Activated T-helper 2 cell treated with anti-CD3 and anti-CD28 coated beads, Interferon-gamma antibody, Interleukin-2, Interleukin-4, amounts not matched to agents 10 μg/mL and 5 μg/mL and 100 μg/mL, durations not matched to agents 14 hours and 24 hours and 36 hours (primary cell): ENCODE measurements around the gene PPFIA2. TPM values are rescaled to one million over a fixed set of nuclear protein-coding genes. Genes with fewer than 3 reads are reported as not detected.

Experiments used
- DNase-seq: peaks from one replicate; pipeline ENCODE4 v3.0.0; 2021; ENCODE audit warnings: low spot score
- H3K27ac Mint-ChIP-seq: one replicate; pipeline ENCODE4 v1.8.0; 2021; ENCODE audit warnings: mixed read lengths
- H3K27me3 Mint-ChIP-seq: one replicate; pipeline ENCODE4 v1.8.0; 2021; ENCODE audit warnings: low read depth, mixed read lengths
- H3K36me3 Mint-ChIP-seq: one replicate; pipeline ENCODE4 v1.8.0; 2021; ENCODE audit warnings: low read depth, mixed read lengths
- H3K4me1 Mint-ChIP-seq: one replicate; pipeline ENCODE4 v1.8.0; 2021; ENCODE audit warnings: low read depth, mixed read lengths
- H3K4me3 Mint-ChIP-seq: one replicate; pipeline ENCODE4 v1.8.0; 2021; ENCODE audit warnings: low read depth, mild to moderate bottlenecking, moderate library complexity, mixed read lengths
- H3K9me3 Mint-ChIP-seq: one replicate; pipeline ENCODE4 v1.8.0; 2021; ENCODE audit warnings: mixed read lengths
- intact Hi-C: fragments of 100-400 bp; cut with micrococcal nuclease; formaldehyde crosslinking; loops from one replicate; pipeline ENCODE4 v1.15.1; 2023
- total RNA-seq: library from RNA; stranded (reverse); gene quantifications from 2 replicates; pipeline ENCODE4 v1.2.3, GENCODE V29; 2022

Gene PPFIA2
- total RNA-seq, 1 donor from 2014 or later: not detected

DNA sequence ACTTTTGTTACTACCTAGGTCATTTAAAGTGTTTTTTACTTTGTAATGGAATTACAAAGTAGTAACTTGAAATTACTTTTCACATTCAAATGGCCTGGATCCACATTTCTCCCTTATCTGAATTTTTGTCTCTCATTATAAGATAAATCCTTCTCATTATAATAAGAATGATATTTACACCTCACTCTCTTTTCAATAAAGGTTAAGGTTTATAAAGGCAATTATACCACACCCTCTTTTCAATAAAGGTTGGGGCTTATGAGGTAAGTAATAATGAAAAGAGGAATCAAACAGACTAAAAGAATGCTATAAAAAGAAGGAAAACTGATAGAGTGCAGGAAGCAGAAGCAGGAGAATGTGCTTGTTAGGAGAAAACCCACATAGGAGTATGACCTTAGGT, 470.5 kb downstream of the PPFIA2 start:
- no peaks in the 10 kb centered on the region for H3K4me1 Mint-ChIP-seq
- no peaks in the 10 kb centered on the region for H3K27me3 Mint-ChIP-seq
- no peak overlapping the region for H3K4me3 Mint-ChIP-seq
- no peak overlapping the region for H3K27ac Mint-ChIP-seq
- intact Hi-C loops: no loop called here
- H3K36me3 Mint-ChIP-seq: no peaks in the 10 kb centered on the region
- DNase-seq: no peak
- no peaks in the 10 kb centered on the region for H3K9me3 Mint-ChIP-seq

DNA sequence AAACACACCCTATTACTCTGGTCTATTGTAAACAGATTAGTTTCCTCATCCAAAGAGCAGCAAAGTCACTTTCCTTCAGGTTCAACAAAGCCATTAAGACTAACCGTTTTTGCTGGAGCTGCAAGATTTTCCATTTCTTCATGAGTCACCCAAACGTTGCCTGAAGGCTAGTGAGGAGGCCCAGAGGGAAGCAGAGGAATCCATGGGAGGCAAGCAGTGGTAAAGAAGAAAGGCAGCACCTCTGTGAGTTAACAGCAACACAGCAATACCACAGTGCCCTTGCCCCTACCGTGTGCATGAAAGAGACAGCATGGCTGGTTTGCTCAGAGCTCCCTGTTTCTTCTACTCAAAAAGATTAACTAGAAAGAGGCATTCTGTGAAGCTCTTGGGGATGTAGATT, 475.0 kb downstream of the PPFIA2 start:
- no peak overlapping the region for H3K4me3 Mint-ChIP-seq
- no peaks in the 10 kb centered on the region for H3K9me3 Mint-ChIP-seq
- intact Hi-C loops: no loop called here
- H3K27ac Mint-ChIP-seq: no peak overlapping the region
- no peaks in the 10 kb centered on the region for H3K4me1 Mint-ChIP-seq
- H3K36me3 Mint-ChIP-seq: no peaks in the 10 kb centered on the region
- H3K27me3 Mint-ChIP-seq: no peaks in the 10 kb centered on the region
- DNase-seq: no peak

DNA sequence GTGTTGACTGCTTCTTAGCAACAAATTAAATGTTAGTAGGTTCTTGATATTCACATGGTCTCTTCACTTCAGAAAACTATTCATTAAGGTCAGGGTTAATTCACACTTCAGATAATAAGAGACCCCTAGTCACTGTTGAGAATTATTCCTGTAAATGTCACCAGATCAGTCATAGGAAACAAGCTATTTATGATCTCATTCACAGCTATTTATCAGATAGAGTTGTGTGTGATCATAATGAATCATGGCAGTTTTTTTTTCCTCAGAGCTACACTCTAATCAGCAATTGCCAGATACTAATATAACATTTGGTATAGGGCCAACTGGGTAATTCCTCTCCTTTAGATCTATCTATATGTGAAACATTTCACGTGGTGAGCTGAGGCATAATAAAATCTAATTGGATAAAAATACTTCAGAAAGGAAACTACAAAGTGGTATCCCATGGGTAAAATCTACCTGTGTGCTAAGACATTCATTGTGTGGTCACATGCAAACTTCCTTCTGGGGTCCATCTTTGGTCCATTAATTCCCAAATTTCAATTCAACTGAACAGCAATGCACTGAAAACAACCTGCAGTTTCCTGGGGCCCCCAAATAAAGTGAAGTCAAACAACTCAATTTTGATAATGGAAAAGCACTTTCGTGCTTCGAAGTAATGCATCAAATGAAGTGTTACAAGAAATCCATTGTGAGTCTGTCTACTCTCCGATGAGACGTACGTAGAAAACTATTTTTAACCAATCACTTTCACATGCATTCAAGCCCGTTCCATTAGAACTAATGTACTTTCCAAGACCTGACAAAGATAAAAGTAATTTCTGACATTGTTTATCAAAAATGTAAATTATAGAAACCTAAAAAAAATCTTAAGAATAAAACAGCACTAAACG, 484.3 kb downstream of the PPFIA2 start:
- DNase-seq: no peak
- Mint-ChIP-seq H3K4me3 (no peak overlapping the region), H3K27me3 (no peaks in the 10 kb centered on the region), H3K9me3 (peaks cover 5% of the 10 kb centered on the region), H3K4me1 (no peaks in the 10 kb centered on the region), H3K36me3 (no peaks in the 10 kb centered on the region), H3K27ac (no peak overlapping the region)
- intact Hi-C loops: no loop called here

DNA sequence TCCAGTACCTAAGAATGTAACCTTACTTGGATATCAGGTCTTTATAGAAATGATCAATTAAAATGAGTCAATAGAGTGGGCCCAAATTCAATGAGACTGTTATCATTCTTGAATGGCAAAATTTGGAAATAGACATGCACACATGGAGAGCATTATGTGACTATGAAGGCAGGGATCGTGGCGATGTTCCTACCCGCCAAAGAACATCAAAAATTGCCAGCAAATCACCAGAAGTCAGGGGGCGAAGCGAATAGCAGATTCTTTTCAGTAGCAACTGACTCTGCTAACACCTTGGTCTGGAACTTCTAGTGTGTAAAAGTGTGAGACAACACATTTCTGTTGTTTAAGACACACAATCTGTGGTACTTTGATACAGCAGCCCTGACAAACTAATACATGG, 488.8 kb downstream of the PPFIA2 start:
- H3K36me3 Mint-ChIP-seq: no peaks in the 10 kb centered on the region

DNA sequence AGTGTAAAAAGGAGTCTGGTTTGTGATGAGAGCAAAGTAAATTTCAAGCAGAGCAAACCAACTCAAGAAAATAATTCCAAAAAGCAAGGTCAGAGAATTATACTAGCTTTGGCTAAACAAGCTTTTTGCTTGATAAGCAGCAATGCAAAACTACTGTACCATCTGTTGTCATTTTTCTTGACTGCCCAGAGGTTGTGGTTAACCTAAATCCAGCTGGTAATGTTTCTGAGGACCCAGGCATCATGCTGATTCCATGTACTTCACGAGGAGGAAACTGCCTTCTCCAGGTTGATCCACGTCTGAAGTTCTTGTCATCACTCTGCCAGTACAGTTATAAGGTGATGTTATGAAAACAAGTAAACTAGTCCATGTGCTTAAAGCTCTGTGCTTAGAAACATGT, 496.1 kb downstream of the PPFIA2 start:
- H3K27me3 Mint-ChIP-seq: no peaks in the 10 kb centered on the region
- no peak overlapping the region for H3K4me3 Mint-ChIP-seq
- no peaks in the 10 kb centered on the region for H3K9me3 Mint-ChIP-seq
- no peaks in the 10 kb centered on the region for H3K4me1 Mint-ChIP-seq
- intact Hi-C loops: no loop called here
- H3K27ac Mint-ChIP-seq: no peak overlapping the region
- DNase-seq: no peak
- H3K36me3 Mint-ChIP-seq: no peaks in the 10 kb centered on the region

More for the DNA sequence above, 488.8 kb downstream of the PPFIA2 start:
- Mint-ChIP-seq H3K27ac (no peak overlapping the region), H3K4me1 (no peaks in the 10 kb centered on the region), H3K27me3 (no peaks in the 10 kb centered on the region), H3K4me3 (no peak overlapping the region), H3K9me3 (no peaks in the 10 kb centered on the region)
- no peak for DNase-seq
- intact Hi-C loops: no loop called here

DNA sequence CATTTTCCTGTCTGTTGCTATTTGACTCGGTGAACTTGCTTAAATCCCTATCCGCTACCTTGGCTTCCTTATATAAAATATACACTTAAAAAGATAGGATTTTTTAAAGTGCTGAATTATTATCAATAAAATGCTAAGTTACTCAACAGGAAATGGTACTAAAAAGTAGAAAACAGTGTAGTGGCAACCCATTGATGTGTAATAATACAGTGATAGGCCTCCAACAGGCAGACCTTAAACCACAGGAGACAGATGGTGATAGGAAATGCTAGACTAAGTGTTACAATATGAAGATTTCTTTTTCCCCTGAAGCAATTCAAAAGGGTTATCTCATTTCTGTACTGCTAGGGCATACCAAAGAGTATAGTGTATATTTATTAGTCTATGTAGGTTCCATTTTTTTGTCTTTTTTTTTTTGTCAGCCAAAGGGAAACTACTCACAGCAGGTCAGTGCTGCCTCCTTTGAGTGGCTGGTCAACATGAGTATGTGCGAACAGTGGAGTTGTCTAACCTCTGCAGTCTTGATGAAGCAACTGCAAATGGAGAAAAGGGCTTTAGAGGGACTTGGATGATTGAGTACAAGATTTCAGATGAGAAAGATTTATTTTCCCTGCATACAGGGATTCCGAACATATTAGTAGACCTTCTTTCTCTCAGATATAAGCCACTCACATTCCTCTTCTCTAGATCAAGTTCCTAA, 497.5 kb downstream of the PPFIA2 start:
- H3K4me3 Mint-ChIP-seq: no peak overlapping the region
- intact Hi-C loops: no loop called here

DNA sequence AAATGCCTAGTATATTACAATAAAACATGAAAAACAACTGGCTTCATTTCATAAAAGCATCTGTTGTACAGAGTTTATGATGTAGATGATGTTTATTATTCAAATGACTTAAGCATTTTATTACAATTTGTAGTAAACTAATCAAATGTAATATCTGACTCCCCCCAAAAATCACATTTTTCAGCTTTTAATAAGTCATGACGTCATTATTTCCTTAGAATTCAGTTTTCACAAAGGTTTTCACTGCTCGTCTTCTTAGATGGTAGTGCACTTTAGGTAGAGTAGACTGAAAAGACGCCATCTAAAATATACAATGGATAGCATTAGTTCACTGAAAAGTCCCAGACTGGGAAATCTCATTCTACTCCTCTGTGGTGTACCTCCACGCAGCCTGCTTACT, 499.8 kb downstream of the PPFIA2 start:
- Mint-ChIP-seq H3K27ac (no peak overlapping the region), H3K4me3 (no peak overlapping the region), H3K36me3 (no peaks in the 10 kb centered on the region), H3K9me3 (no peaks in the 10 kb centered on the region), H3K27me3 (no peaks in the 10 kb centered on the region), H3K4me1 (no peaks in the 10 kb centered on the region)
- no peak for DNase-seq
- intact Hi-C loops: loop anchor here (2.0 kb wide), 1 partner anchor 13 kb away; no protein-coding TSS in a partner anchor

More for the DNA sequence above, 497.5 kb downstream of the PPFIA2 start:
- Mint-ChIP-seq H3K9me3 (no peaks in the 10 kb centered on the region), H3K27ac (no peak overlapping the region), H3K4me1 (no peaks in the 10 kb centered on the region), H3K36me3 (no peaks in the 10 kb centered on the region), H3K27me3 (no peaks in the 10 kb centered on the region)
- no peak for DNase-seq

DNA sequence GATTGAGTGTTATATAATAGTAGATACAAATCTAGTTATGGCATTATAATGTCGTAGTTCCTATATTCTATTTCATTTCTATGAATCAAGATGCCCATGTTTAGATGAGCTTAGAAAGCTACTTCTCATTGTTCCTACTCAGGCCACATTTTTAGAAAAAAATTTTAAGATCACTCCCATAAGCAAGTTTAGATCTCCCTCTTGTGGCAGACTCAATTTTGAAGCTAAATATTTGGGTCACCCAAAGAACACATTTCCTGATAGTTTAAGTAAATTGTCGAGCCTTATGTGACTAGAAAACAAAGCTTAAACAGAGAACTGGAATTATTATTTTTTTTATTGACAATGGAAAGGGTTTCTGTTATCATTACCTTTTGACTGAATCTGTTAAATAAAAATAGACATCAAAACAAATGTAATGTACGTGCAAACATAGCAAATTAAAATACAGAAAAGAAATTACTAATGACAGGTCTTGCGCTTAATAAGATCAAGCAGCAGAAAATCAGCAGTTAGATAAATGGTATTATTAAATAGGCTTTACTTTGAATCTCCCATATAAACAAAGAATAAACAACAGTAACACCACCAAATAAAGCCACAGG, 501.1 kb downstream of the PPFIA2 start:
- no peaks in the 10 kb centered on the region for H3K36me3 Mint-ChIP-seq
- no peaks in the 10 kb centered on the region for H3K27me3 Mint-ChIP-seq
- intact Hi-C loops: loop anchor here (2.0 kb wide), 1 partner anchor 15 kb away; no protein-coding TSS in a partner anchor
- H3K9me3 Mint-ChIP-seq: no peaks in the 10 kb centered on the region
- H3K4me1 Mint-ChIP-seq: no peaks in the 10 kb centered on the region
- no peak overlapping the region for H3K27ac Mint-ChIP-seq
- no peak overlapping the region for H3K4me3 Mint-ChIP-seq
- no peak for DNase-seq

DNA sequence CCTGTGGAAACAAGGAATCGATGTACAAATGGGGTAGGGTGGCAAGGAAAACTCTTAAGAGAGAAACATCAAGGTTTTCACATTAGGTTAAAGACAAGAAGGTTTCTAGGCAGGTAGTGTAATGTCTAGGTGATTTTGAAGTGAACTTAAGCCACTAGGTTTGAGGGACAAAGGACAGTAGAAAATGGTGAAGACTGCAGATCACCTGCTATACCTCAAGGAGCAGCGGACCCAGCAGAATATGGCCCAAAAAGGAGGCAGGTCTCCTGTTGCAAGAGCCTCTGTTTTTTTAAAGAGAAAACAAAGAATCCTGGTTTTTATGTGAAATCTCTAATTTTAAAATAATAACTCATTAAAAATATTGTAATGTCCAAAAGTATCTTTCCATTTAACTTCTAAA, 503.2 kb downstream of the PPFIA2 start:
- H3K4me1 Mint-ChIP-seq: no peaks in the 10 kb centered on the region
- no peaks in the 10 kb centered on the region for H3K27me3 Mint-ChIP-seq
- intact Hi-C loops: no loop called here
- H3K27ac Mint-ChIP-seq: no peak overlapping the region
- no peak overlapping the region for H3K4me3 Mint-ChIP-seq
- H3K36me3 Mint-ChIP-seq: no peaks in the 10 kb centered on the region
- DNase-seq: no peak
- no peaks in the 10 kb centered on the region for H3K9me3 Mint-ChIP-seq

DNA sequence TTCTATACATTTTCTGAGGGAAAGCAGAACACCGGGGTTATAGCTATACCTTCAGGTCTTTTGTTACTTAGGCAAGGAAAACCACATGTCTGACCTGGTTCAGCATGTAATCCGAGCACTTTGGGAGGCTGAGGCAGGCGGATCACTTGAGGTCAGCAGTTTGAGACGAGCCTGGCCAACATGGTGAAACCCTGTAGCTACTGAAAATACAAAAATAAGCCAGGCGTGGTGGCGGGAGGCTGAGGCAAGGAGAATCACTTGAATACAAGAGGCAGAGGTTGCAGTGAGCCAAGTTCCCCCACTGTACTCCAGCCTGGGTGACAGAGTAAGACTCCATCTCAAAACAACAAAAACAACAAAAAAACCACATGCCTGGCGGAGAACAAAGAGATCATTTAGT, 503.7 kb downstream of the PPFIA2 start:
- H3K4me3 Mint-ChIP-seq: no peak overlapping the region
- no peaks in the 10 kb centered on the region for H3K9me3 Mint-ChIP-seq
- intact Hi-C loops: no loop called here
- H3K36me3 Mint-ChIP-seq: no peaks in the 10 kb centered on the region
- no peaks in the 10 kb centered on the region for H3K4me1 Mint-ChIP-seq
- no peak overlapping the region for H3K27ac Mint-ChIP-seq
- no peaks in the 10 kb centered on the region for H3K27me3 Mint-ChIP-seq
- no peak for DNase-seq

DNA sequence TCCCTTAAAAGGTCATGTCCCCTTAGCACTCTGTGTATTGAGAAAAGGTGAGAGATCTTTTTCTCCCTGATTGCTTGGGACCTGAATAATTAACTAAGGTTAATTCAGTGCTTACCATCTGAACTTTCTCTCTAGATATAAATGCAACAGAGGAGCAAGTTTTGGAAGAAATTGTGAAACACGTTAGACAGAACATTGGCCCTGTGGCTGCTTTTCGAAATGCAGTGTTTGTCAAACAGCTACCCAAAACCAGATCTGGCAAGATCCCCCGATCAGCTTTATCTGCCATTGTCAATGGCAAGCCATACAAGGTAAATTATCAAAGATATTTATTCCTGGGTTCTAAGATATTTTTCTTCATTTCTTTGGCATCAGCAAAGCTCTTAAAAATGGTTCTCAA, 505.8 kb downstream of the PPFIA2 start:
- DNase-seq: no peak
- intact Hi-C loops: no loop called here
- Mint-ChIP-seq H3K27me3 (no peaks in the 10 kb centered on the region), H3K4me3 (no peak overlapping the region), H3K9me3 (no peaks in the 10 kb centered on the region), H3K27ac (no peak overlapping the region), H3K4me1 (no peaks in the 10 kb centered on the region), H3K36me3 (no peaks in the 10 kb centered on the region)

DNA sequence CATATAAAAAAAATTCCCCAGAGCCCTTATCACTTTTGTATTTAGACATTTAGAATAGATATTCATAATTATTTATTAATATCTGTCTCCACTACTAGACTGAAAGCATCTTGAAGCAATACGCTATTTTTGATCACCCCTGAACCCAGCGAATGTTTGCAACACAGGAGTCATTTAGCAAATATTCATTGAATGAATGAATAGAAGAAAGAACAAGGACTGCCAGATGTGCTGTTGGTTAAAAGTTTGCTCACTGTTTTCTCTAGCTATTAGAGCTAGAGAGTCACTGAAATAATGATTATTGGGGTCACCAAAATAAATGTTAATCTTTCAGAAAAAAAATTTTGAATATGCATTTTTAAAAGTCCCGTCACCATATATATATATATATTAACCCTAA, 506.9 kb downstream of the PPFIA2 start:
- intact Hi-C loops: no loop called here
- no peak overlapping the region for H3K4me3 Mint-ChIP-seq
- no peaks in the 10 kb centered on the region for H3K36me3 Mint-ChIP-seq
- H3K27ac Mint-ChIP-seq: no peak overlapping the region
- no peaks in the 10 kb centered on the region for H3K4me1 Mint-ChIP-seq
- H3K27me3 Mint-ChIP-seq: no peaks in the 10 kb centered on the region
- no peaks in the 10 kb centered on the region for H3K9me3 Mint-ChIP-seq
- DNase-seq: no peak

DNA sequence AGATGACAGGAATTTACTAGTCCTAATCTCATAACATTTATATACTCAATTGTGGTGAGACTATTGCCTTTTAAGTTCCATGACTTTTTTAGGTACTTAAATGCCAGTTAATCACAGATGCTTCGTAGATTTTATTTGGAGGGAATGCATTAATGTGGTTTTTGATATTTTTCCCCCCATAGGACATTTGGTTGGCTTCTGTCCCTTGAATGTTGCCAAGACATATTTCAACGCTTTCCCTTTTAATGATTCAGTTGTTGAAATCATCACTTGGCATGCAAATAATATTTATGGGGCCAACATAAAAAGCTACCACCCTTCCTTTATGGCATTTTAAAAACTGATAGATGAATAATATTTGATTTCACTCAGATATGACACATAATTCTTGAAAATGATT, 509.2 kb downstream of the PPFIA2 start:
- intact Hi-C loops: no loop called here
- no peak for DNase-seq
- no peak overlapping the region for H3K4me3 Mint-ChIP-seq
- no peaks in the 10 kb centered on the region for H3K36me3 Mint-ChIP-seq
- H3K27ac Mint-ChIP-seq: no peak overlapping the region
- H3K4me1 Mint-ChIP-seq: no peaks in the 10 kb centered on the region
- no peaks in the 10 kb centered on the region for H3K27me3 Mint-ChIP-seq
- no peaks in the 10 kb centered on the region for H3K9me3 Mint-ChIP-seq
